ENCODE results near the gene SETD2.

DNA sequence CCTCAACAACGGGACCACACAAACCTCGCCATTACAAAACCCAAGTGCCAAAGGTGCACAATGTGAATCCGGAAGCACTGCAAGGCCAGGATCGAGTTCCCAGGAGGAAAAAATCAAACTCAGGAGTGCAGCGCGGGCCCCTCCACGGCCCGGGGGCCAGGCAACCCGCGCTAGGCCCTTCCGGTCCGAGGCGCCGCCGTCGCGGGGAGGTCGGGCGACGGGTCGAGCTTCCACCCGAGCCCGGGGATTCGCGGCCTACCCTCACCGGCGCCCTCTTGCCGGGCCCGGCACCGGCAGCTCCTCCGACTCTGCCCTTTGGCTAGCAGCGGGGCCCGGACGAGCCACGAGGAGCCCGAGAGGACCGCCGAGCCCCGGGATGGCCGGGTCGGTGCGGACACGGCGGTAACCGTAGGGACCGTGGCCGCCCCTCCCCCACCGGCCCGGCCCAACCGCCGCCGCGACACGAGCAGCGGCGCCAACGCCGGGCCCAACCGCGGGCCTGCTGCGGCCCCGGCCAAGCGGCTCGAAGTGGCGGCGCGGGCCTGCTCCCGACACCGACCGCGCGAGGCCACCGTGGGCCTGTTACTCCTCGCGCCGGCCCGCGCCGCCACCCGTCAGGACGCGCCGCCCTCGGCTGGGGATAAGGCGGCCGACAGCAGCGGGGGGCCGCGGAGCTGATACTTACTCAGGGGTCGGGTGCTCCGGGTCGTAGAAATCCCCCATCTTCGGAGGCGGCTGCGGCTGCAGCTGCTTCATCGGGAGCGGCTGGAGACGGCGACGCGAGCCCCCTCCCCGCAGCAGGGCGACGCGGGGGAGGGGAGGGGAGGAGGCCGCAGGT is 525 bp downstream of the SETD2 start:
- TF ChIP-seq, protein P1, sequence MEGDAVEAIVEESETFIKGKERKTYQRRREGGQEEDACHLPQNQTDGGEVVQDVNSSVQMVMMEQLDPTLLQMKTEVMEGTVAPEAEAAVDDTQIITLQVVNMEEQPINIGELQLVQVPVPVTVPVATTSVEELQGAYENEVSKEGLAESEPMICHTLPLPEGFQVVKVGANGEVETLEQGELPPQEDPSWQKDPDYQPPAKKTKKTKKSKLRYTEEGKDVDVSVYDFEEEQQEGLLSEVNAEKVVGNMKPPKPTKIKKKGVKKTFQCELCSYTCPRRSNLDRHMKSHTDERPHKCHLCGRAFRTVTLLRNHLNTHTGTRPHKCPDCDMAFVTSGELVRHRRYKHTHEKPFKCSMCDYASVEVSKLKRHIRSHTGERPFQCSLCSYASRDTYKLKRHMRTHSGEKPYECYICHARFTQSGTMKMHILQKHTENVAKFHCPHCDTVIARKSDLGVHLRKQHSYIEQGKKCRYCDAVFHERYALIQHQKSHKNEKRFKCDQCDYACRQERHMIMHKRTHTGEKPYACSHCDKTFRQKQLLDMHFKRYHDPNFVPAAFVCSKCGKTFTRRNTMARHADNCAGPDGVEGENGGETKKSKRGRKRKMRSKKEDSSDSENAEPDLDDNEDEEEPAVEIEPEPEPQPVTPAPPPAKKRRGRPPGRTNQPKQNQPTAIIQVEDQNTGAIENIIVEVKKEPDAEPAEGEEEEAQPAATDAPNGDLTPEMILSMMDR (conservative IDR thresholded peaks at IDR 0.05; ENCODE audit: low read depth, low read length), result no peak
- TF ChIP-seq EZH2 (IDR thresholded peaks at IDR 0.05; ENCODE audit: borderline replicate concordance, low read depth, low read length, poor library complexity, severe bottlenecking), result no peak

Data from A673 (cell line).